ENCODE results near the gene TRMT61A. TPM values are rescaled to one million over a fixed set of nuclear protein-coding genes. Genes with fewer than 3 reads are reported as not detected.

Gene TRMT61A
- total and polyA plus RNA-seq, 4 donors, result 5.3 to 11.7 (median 9.3) TPM

DNA sequence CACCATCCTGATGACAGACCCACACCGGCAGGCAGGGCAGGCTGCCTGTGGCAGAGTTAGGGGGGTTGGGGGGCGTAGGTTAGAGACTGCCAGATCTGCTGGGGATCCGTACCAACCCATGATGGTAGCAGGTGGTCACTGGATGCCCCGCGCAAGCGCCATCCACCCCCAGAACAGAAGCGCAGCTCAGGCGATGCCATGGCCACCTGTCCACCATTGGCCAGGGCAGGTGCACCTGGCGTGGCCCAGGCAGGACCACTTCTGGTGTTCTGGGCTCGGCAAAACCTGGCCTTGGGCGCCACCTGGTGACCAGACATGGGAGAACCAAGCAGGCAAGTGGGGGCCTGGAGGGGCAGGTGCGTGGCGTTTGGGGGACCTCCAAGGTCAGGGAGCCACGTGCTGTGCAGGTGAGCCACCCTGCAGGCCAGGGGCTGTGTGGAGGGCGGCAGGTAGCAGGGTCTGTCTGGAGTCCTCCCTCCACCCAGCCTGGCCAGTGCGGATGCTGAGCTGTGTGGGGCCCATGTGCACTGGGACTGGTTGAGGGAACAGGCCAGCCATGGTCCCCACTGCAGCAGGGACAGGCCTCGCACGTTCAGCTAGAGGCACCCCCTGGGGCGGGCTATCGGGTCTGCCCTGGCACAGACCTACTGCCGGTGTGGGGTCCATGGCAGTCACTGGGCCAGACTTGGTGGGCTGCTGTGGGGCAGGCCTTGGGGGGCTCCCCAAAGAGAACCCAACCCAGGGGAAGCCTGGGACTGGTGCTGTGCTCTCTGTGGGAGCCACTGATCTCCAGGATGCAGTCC, 17.9 kb downstream of the TRMT61A start:
- H3K9me3 ChIP-seq (ENCODE audit: control insufficient read depth, insufficient read depth, low read length), result no peaks in the 10 kb centered on the region
- H3K4me3 ChIP-seq (ENCODE audit: low read depth, low read length), result no peak overlapping the region
- peak in 2 of 6 donors; percentile 85 to 87 for DNase-seq (ENCODE audit: low read depth in 4 of 6, low spot score in 6 of 6)
- no peak overlapping the region for H3K27ac ChIP-seq (ENCODE audit: low read depth, low read length)
- H3K4me1 ChIP-seq (ENCODE audit: control insufficient read depth, insufficient read depth, low read length), result peaks cover 93% of the 10 kb centered on the region
- 19% methylated on average over 21 of the region's 21 CpGs for WGBS (ENCODE audit: insufficient coverage)
- no peaks in the 10 kb centered on the region for H3K27me3 ChIP-seq (ENCODE audit: control insufficient read depth, insufficient read depth, low read length)
- peaks cover 34% of the 10 kb centered on the region for H3K36me3 ChIP-seq (ENCODE audit: control insufficient read depth, insufficient read depth, low read length)

GRCh38 chr14:103547455-103547940, 18.5 kb downstream of the TRMT61A start:
- DNase-seq (ENCODE audit: low read depth in 4 of 6, low spot score in 6 of 6), result no peak
- Histone ChIP-seq H3K27ac (ENCODE audit: low read depth, low read length) (no peak overlapping the region), H3K4me1 (ENCODE audit: control insufficient read depth, insufficient read depth, low read length) (peaks cover 93% of the 10 kb centered on the region), H3K27me3 (ENCODE audit: control insufficient read depth, insufficient read depth, low read length) (no peaks in the 10 kb centered on the region), H3K4me3 (ENCODE audit: low read depth, low read length) (no peak overlapping the region), H3K9me3 (ENCODE audit: control insufficient read depth, insufficient read depth, low read length) (no peaks in the 10 kb centered on the region), H3K36me3 (ENCODE audit: control insufficient read depth, insufficient read depth, low read length) (peaks cover 34% of the 10 kb centered on the region)
- WGBS (ENCODE audit: insufficient coverage), result 92% methylated on average over 10 of the region's 11 CpGs

GRCh38 chr14:103547941-103548462, 19.0 kb downstream of the TRMT61A start:
- no peaks in the 10 kb centered on the region for H3K9me3 ChIP-seq (ENCODE audit: control insufficient read depth, insufficient read depth, low read length)
- H3K4me1 ChIP-seq (ENCODE audit: control insufficient read depth, insufficient read depth, low read length), result peaks cover 91% of the 10 kb centered on the region
- no peaks in the 10 kb centered on the region for H3K27me3 ChIP-seq (ENCODE audit: control insufficient read depth, insufficient read depth, low read length)
- H3K36me3 ChIP-seq (ENCODE audit: control insufficient read depth, insufficient read depth, low read length), result peaks cover 34% of the 10 kb centered on the region
- H3K4me3 ChIP-seq (ENCODE audit: low read depth, low read length), result no peak overlapping the region
- DNase-seq (ENCODE audit: low read depth in 4 of 6, low spot score in 6 of 6), result no peak
- H3K27ac ChIP-seq (ENCODE audit: low read depth, low read length), result no peak overlapping the region
- WGBS (ENCODE audit: insufficient coverage), result 84% methylated on average over 18 of the region's 18 CpGs

GRCh38 chr14:103548463-103549351, 19.7 kb downstream of the TRMT61A start:
- H3K27me3 ChIP-seq (ENCODE audit: control insufficient read depth, insufficient read depth, low read length), result no peaks in the 10 kb centered on the region
- H3K9me3 ChIP-seq (ENCODE audit: control insufficient read depth, insufficient read depth, low read length), result no peaks in the 10 kb centered on the region
- peaks cover 29% of the 10 kb centered on the region for H3K36me3 ChIP-seq (ENCODE audit: control insufficient read depth, insufficient read depth, low read length)
- peak overlapping the region; percentile 79 for H3K27ac ChIP-seq (ENCODE audit: low read depth, low read length)
- H3K4me3 ChIP-seq (ENCODE audit: low read depth, low read length), result no peak overlapping the region
- H3K4me1 ChIP-seq (ENCODE audit: control insufficient read depth, insufficient read depth, low read length), result peaks cover 84% of the 10 kb centered on the region
- DNase-seq (ENCODE audit: low read depth in 4 of 6, low spot score in 6 of 6), result no peak
- WGBS (ENCODE audit: insufficient coverage), result 89% methylated on average over 27 of the region's 27 CpGs

- Histone ChIP-seq H3K4me1 (ENCODE audit: control insufficient read depth, insufficient read depth, low read length) (peaks cover 75% of the 10 kb centered on the region), H3K27ac (ENCODE audit: low read depth, low read length) (peak overlapping the region; percentile 79), H3K4me3 (ENCODE audit: low read depth, low read length) (no peak overlapping the region), H3K9me3 (ENCODE audit: control insufficient read depth, insufficient read depth, low read length) (no peaks in the 10 kb centered on the region), H3K36me3 (ENCODE audit: control insufficient read depth, insufficient read depth, low read length) (peaks cover 30% of the 10 kb centered on the region), H3K27me3 (ENCODE audit: control insufficient read depth, insufficient read depth, low read length) (no peaks in the 10 kb centered on the region)
- peak in 2 of 6 donors; percentile 74 to 78 for DNase-seq (ENCODE audit: low read depth in 4 of 6, low spot score in 6 of 6)
- 49% methylated on average over 23 of the region's 30 CpGs for WGBS (ENCODE audit: insufficient coverage)
These were observed 20.6 kb downstream of the TRMT61A start for GRCh38 chr14:103549361-103550311.

- Histone ChIP-seq H3K9me3 (ENCODE audit: control insufficient read depth, insufficient read depth, low read length) (no peaks in the 10 kb centered on the region), H3K4me1 (ENCODE audit: control insufficient read depth, insufficient read depth, low read length) (peaks cover 64% of the 10 kb centered on the region), H3K36me3 (ENCODE audit: control insufficient read depth, insufficient read depth, low read length) (peaks cover 22% of the 10 kb centered on the region), H3K27me3 (ENCODE audit: control insufficient read depth, insufficient read depth, low read length) (no peaks in the 10 kb centered on the region), H3K27ac (ENCODE audit: low read depth, low read length) (peak overlapping the region; percentile 79), H3K4me3 (ENCODE audit: low read depth, low read length) (no peak overlapping the region)
- DNase-seq (ENCODE audit: low read depth in 4 of 6, low spot score in 6 of 6), result no peak
- WGBS (ENCODE audit: insufficient coverage), result 59% methylated on average over 18 of the region's 22 CpGs
These were observed 21.7 kb downstream of the TRMT61A start for GRCh38 chr14:103550451-103551337.

DNA sequence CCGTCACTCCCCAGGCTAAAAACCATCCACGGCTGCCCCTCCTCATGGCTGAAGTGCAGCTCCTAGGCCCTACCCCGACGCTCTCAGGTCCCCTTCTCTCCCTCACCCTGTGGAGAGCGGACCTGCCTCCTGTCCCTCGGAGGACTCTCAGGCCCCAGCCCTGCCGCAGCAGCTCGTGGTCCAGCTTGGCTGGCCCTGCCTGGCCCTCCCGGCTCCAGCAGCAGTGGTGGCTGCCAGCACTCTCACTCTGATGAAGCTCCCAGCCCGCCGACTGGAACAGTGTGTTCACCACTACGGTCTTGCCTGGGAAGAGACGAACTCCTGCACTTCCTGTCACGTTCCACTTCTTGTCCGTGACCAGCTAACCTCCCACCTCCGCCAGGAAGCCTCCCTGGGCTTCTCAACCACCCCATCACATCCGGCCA, 22.4 kb downstream of the TRMT61A start:
- Histone ChIP-seq H3K27me3 (ENCODE audit: control insufficient read depth, insufficient read depth, low read length) (no peaks in the 10 kb centered on the region), H3K27ac (ENCODE audit: low read depth, low read length) (peak overlapping the region; percentile 79), H3K36me3 (ENCODE audit: control insufficient read depth, insufficient read depth, low read length) (peaks cover 21% of the 10 kb centered on the region), H3K9me3 (ENCODE audit: control insufficient read depth, insufficient read depth, low read length) (no peaks in the 10 kb centered on the region), H3K4me3 (ENCODE audit: low read depth, low read length) (no peak overlapping the region), H3K4me1 (ENCODE audit: control insufficient read depth, insufficient read depth, low read length) (peaks cover 57% of the 10 kb centered on the region)
- DNase-seq (ENCODE audit: low read depth in 4 of 6, low spot score in 6 of 6), result no peak
- WGBS (ENCODE audit: insufficient coverage), result 69% methylated on average over 17 of the region's 17 CpGs

DNA sequence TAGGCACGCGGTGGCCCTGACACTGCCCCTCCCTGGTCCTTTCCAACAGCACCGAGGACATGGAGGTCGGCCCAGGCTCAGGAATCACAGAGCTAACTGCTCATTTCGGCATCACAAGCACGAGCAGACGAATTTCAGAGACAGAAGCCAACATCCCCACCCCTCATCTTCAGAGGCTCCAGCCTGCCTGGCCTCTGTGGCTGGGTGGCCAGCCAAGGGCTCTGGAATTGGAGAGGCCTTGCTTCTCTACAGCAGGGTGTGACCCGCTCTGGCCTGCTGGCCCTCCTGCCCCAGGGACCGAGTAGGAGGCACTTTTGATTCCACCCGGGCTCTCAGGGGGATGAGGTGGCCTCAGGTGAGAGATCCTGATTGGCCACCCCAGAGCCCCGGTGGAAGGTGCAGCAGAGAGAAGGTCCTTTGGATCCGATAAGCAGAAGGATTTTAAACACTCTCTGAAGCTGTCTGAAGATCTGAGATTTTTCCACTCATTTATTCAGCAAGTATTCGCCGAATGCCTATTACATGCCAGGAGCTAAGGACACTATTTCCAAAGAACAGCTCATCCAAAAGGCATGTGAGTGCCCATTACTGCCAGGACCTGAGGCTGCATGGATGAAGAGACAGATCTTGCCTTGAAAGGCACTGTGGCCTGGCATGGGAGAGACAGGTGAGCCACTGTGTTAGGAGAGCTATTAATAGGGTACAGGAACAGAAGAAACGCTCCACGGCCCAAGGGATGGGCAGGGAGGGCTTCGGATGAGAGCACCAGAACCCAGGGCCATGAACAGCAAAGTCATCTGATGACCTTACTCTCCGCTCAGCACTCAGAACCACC, 23.2 kb downstream of the TRMT61A start:
- Histone ChIP-seq H3K27me3 (ENCODE audit: control insufficient read depth, insufficient read depth, low read length) (no peaks in the 10 kb centered on the region), H3K27ac (ENCODE audit: low read depth, low read length) (peak overlapping the region; percentile 79), H3K4me1 (ENCODE audit: control insufficient read depth, insufficient read depth, low read length) (peaks cover 49% of the 10 kb centered on the region), H3K36me3 (ENCODE audit: control insufficient read depth, insufficient read depth, low read length) (peaks cover 20% of the 10 kb centered on the region), H3K9me3 (ENCODE audit: control insufficient read depth, insufficient read depth, low read length) (no peaks in the 10 kb centered on the region), H3K4me3 (ENCODE audit: low read depth, low read length) (no peak overlapping the region)
- no peak for DNase-seq (ENCODE audit: low read depth in 4 of 6, low spot score in 6 of 6)
- WGBS (ENCODE audit: insufficient coverage), result 78% methylated on average over 13 of the region's 18 CpGs
